SK-N-SH (cell line): Measurements from ENCODE around the gene FICD.

Source experiments
- EP300 ChIP-seq, 2 experiments: IDR thresholded peaks; 2 replicates each; pipeline versions ENCODE4 v1.4.0 to v1.6.1; 2012; ENCODE audit warnings: borderline replicate concordance in 1 of 2, low read depth in 1 of 2, low read length in 1 of 2
- EZH2phosphoT487 ChIP-seq: fragments of 200-600 bp; sonication (generic); IDR thresholded peaks from 2 replicates; pipeline ENCODE4 v1.6.1; 2017; ENCODE audit warnings: low read depth, mixed run types, mild to moderate bottlenecking, antibody characterized with exemption, moderate library complexity, borderline replicate concordance
- FOXJ3 ChIP-seq: sonication (generic); formaldehyde crosslinking; IDR thresholded peaks from 2 replicates; pipeline ENCODE4 v1.5.1; 2020; ENCODE audit warnings: mild to moderate bottlenecking, missing genetic modification reagents
- GABPA ChIP-seq: IDR thresholded peaks from 2 replicates; pipeline ENCODE4 v1.4.0; 2012; ENCODE audit warnings: low read depth, mild to moderate bottlenecking
- MEF2A ChIP-seq: IDR thresholded peaks from 2 replicates; pipeline ENCODE4 v1.4.0; 2012; ENCODE audit warnings: low read depth, borderline replicate concordance
- POLR2AphosphoS5 ChIP-seq: IDR thresholded peaks from 2 replicates; pipeline ENCODE4 v1.6.1; 2012; ENCODE audit warnings: low read depth, low read length
- RAD21 ChIP-seq: IDR thresholded peaks from 2 replicates; pipeline ENCODE4 v1.6.1; 2012; ENCODE audit warnings: mild to moderate bottlenecking, low read length
- RCOR1 ChIP-seq: fragments of 150-350 bp; IDR thresholded peaks from 2 replicates; pipeline ENCODE4 v1.6.1; 2017; ENCODE audit warnings: antibody characterized with exemption, low read length
- RXRA ChIP-seq: IDR thresholded peaks from 2 replicates; pipeline ENCODE4 v1.4.0; 2012; ENCODE audit warnings: low read depth, mild to moderate bottlenecking, borderline replicate concordance
- SMC3 ChIP-seq: IDR thresholded peaks from 2 replicates; pipeline ENCODE4 v1.6.1; 2012; ENCODE audit warnings: low read depth, low read length, improper control_type of control experiment
- TF ChIP-seq, protein P1 (sequence below): fragments of 200-600 bp; sonication (generic); IDR thresholded peaks from 2 replicates; pipeline ENCODE4 v1.6.1; 2017; ENCODE audit warnings: antibody characterized with exemption, mild to moderate bottlenecking, moderate library complexity
- TF ChIP-seq, protein P2 (sequence below): fragments of 150-350 bp; IDR thresholded peaks from 2 replicates; pipeline ENCODE4 v1.6.1; 2017; ENCODE audit warnings: antibody characterized with exemption, low read length, low read depth, borderline replicate concordance
- TF ChIP-seq, protein P3 (sequence below): IDR thresholded peaks from 2 replicates; pipeline ENCODE4 v1.4.0; 2012; ENCODE audit warnings: low read depth

DNA sequence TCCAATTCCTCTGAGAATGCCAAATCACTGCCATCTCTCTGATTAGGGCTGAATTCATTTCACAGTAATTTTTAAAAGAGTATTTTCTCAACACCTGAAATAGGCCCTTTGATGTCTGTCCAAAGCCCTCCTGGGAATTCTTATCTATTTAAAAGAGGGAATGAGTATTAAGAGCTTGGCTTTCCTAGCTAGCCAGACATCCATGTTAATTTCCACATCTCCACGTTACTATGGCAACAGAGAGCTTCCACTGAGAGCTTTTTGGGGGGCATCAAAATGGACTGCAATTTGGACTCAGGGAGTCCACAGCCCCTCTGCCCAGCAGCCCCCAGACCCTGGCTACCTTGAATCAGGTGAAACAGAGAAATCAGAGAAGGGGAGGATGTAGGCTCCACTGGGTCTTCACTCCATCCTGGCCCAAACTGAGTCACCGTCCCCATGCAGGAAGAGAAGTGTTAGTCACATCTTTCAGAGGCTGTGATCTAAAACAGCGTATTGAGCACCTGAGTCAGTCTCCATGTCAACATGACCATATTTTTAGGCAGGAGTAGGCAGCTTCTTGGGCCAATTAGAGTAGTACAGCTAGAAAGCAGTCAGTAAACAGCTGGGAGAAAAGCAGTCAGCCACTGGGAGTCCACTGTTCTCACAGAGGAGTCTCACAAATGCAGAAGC is 7.0 kb upstream of the FICD start:
- TF ChIP-seq, protein P1, sequence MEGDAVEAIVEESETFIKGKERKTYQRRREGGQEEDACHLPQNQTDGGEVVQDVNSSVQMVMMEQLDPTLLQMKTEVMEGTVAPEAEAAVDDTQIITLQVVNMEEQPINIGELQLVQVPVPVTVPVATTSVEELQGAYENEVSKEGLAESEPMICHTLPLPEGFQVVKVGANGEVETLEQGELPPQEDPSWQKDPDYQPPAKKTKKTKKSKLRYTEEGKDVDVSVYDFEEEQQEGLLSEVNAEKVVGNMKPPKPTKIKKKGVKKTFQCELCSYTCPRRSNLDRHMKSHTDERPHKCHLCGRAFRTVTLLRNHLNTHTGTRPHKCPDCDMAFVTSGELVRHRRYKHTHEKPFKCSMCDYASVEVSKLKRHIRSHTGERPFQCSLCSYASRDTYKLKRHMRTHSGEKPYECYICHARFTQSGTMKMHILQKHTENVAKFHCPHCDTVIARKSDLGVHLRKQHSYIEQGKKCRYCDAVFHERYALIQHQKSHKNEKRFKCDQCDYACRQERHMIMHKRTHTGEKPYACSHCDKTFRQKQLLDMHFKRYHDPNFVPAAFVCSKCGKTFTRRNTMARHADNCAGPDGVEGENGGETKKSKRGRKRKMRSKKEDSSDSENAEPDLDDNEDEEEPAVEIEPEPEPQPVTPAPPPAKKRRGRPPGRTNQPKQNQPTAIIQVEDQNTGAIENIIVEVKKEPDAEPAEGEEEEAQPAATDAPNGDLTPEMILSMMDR: no peak
- TF ChIP-seq RAD21 (no peak), EP300 (IDR thresholded peaks at IDR 0.05; ENCODE audit: borderline replicate concordance in 1 of 2, low read depth in 1 of 2, low read length in 1 of 2) (no peak), GABPA (no peak), POLR2AphosphoS5 (no peak), FOXJ3 (CRISPR knock-in tag) (no peak), MEF2A (no peak), EZH2phosphoT487 (no peak), SMC3 (no peak), RXRA (no peak), RCOR1 (no peak)
- TF ChIP-seq, protein P2, sequence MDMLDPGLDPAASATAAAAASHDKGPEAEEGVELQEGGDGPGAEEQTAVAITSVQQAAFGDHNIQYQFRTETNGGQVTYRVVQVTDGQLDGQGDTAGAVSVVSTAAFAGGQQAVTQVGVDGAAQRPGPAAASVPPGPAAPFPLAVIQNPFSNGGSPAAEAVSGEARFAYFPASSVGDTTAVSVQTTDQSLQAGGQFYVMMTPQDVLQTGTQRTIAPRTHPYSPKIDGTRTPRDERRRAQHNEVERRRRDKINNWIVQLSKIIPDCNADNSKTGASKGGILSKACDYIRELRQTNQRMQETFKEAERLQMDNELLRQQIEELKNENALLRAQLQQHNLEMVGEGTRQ: no peak
- TF ChIP-seq, protein P3, sequence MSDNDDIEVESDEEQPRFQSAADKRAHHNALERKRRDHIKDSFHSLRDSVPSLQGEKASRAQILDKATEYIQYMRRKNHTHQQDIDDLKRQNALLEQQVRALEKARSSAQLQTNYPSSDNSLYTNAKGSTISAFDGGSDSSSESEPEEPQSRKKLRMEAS: no peak
